Stromal cell of bone marrow (primary cell): Measurements from ENCODE around the gene PNMA1.
A peak's percentile ranks its signal among the peaks of the same experiment; 100 is the strongest.

Experiments
- DNase-seq: peaks from one replicate; pipeline ENCODE4 v3.0.0-alpha.2; 2012; ENCODE audit warnings: low read depth

Gene PNMA1, protein sequence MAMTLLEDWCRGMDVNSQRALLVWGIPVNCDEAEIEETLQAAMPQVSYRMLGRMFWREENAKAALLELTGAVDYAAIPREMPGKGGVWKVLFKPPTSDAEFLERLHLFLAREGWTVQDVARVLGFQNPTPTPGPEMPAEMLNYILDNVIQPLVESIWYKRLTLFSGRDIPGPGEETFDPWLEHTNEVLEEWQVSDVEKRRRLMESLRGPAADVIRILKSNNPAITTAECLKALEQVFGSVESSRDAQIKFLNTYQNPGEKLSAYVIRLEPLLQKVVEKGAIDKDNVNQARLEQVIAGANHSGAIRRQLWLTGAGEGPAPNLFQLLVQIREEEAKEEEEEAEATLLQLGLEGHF

GRCh38 chr14:73713803-73714655, at the start of gene PNMA1:
Gene PNMA1, minus strand, starts transcription at chr14:73714384. Its CDS starts 745 bp downstream, at chr14:73713639.
- DNase-seq, result peak; percentile 69

DNA sequence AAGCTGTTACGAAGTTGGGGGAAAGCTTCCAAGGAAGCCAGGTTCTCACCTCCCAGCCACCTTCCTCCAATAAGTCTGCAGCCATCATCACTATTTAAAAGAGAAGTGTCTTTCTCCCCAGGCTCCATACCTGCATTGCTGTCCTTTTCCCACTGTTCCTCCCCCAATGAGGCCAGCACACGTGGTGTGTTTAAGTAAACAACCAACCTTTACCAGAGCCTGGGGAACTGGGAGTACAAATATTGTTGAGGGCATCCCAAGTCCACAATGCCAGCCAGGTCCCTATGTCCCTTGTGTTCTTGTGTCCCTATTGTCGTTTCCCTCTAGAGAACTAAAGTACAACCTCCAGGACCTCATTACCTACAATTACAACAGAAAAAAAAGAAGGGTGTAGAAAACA, 49.2 kb upstream of the PNMA1 start:
- no peak for DNase-seq

GRCh38 chr14:73762375-73762822, 48.2 kb upstream of the PNMA1 start:
- DNase-seq, result no peak

- DNase-seq, result no peak
These were observed 47.6 kb upstream of the PNMA1 start for GRCh38 chr14:73761618-73762355.

DNA sequence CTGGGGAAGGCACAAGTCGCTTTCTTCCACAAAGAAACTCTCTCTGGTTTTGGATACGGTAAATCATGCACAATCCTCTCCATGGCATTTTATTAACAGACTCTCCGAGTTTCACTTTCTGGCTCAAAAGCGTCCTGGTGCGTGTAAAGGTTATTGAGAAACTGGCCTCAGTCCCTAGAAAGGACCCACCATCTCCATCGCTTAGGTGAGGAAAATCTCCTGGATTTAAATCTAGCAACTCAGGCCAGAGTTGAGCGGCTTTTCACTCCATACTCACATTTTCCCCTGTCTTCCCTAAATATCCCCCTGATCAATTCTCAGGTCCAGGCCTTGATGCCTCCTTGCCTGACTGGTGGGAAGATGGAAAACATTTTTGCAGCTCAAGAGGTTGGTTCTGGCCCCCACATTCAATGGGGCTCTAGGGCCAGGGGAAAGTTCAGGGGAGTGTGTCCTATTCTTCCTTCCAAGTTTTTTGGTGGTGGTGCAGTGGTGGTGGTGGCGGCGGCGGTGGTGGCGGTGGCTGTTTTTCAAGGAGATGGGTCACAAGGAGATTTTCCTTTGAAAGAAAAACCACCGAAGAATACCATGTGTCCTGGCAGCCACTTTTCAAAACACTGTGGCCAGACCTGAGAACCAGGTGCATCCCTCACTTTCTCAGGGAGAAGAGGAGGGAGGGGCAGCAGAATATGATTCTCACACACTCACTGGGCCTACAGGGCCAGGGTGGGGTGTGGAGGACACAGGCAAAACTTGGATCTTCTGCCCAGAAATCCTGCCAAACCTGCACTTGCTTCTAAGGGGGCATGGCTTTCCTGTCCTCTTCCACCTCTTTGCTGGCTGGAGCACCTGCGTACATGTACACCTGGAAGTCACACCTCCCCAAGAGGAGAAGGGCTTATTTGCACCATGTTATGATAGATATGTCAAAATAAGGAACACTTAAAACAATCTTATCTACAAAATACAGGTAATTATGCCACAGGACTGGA, 46.7 kb upstream of the PNMA1 start:
- no peak for DNase-seq

GRCh38 chr14:73759714-73760597, 45.8 kb upstream of the PNMA1 start:
- DNase-seq, result peak; percentile 98

- peak; percentile 55 for DNase-seq
These were observed 45.1 kb upstream of the PNMA1 start for GRCh38 chr14:73759183-73759713.

DNA sequence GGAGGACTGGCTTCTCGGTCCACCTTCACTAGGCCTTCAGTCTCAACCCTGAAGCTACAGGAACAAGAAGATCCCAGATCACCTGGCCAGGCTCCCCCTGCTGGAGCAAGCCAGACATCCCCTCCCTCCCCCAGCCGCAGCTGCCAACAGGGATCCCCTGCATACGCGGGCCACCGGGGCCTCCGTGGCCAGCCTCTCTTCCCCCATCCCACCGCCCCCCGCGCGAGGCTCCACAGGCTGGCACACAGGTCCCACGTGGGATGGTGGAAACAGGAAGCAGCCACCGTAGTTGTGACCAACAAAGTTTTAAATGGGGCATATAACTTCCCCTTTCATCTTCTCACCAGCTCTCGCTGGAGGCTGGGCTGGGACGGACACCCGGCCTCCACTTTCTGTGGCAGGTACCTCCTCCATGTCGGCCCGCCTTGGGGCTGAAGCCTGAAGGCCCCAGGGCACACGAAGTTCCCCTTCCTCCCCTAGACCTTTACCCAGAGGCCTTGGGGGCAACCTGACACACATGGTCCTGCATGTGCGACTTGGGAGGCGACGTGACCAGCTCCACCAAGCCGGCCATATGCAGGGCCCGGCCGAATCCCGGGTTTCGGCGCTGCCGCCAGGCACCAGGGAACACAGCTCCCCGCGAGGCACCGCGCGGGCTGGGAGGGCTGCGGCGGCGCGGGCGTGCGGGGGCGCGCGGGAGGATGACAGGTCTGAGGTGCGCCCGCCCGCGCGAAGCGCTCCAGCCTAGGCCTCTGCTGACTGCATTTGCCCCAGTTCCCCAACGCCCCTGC, 44.4 kb upstream of the PNMA1 start:
- no peak for DNase-seq

- no peak for DNase-seq
These were observed 43.8 kb upstream of the PNMA1 start for GRCh38 chr14:73757876-73758391.

DNA sequence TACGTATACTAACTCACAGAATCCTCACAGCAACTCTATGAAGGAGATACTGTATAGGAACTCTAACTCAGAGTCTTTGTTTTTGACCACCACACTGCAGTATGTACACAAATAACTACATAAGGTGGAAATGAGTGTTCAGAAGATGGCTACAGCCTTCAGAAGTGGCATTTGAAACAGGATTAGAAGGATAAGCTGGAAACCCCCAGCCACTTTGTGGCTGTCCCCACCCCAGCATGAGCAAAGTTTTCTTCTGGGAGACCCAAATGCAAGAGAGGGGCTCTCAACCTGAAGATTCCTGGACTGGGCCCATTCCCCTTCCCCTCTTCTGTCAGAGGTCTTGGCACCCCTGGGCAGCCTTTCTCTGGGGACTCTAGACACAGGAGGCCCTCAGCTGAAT, 43.2 kb upstream of the PNMA1 start:
- DNase-seq, result no peak

- no peak for DNase-seq
These were observed 41.3 kb upstream of the PNMA1 start for GRCh38 chr14:73755434-73756014.

- DNase-seq, result peak; percentile 43
These were observed 40.8 kb upstream of the PNMA1 start for GRCh38 chr14:73754911-73755360.

DNA sequence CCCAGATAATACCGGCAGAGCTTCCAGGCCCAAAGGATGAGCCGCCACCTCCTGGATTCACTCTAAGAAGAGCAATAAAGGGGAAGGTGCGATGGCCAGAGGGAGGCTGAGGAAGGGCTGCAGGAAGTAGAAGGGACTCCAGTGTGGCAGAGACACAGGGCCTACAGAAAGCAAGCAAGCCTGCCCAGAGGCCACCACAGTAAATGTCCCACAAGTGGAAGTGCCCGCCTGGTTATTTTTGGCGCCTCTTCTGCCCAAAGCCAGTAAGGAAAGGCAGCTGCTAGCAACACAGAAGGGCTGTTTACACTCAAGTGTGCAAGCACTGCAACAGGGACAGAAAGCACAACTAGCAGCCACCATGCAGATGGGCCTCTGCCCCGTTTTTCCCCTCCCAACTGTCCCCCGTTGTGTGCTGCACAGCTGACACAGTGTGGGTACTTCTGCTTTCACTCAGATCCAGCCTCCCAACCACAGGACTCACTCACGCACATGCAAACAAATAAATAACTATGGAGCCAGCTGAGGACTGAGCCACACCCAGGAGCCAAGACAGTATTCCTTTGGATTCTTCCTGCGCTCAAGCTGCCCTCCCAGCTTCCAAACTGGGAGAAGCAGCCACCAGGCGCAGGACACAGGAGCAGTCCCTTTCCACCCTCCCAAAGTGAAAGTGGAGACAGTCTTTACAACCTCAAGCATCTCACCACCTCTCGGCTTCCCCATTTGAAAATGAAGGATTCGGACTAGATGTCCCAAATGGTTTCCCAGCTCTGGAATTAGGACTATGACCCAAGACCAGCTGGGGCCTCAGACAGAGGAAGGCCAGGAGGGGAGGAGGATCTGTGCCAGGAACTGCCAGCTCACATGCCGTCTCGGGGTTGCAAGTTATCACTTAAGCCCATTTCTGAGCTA, 40.0 kb upstream of the PNMA1 start:
- DNase-seq, result no peak

DNA sequence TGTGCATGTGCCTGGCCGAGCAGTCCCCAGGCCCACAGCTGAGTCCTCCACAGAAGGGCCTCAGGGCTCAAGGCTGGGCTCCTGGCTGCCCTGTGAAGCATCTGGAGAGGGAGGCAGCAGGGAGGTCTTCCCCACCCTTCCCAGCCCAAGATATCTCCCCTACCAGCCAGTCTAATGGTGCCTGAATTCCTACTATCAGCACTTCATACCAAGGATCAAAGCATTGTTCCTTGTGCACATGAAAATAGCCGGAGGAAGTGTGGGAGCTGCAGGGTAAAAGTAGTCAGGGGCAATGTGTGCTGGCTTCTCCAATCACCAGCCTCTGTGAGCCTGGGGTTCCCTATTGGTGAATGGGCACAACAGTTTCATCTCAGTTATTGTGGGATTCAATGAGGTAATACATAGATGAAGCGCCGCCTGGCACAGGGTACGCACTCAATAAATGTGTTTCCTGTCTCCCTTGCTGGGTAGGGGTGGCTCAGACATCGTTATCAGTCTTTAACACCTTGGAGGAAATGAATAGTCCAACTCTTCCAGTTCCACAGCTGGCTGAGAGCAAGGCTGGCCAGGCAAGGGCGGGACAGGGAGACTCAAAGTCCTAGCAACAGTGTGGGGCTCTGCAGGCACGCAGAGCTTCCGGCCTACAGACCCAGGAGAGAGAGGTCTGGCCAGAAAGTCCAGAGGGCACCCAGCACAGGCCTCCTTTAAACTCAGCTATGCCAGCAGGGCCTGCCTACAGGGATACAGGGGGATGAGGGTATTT, 39.1 kb upstream of the PNMA1 start:
- no peak for DNase-seq

DNA sequence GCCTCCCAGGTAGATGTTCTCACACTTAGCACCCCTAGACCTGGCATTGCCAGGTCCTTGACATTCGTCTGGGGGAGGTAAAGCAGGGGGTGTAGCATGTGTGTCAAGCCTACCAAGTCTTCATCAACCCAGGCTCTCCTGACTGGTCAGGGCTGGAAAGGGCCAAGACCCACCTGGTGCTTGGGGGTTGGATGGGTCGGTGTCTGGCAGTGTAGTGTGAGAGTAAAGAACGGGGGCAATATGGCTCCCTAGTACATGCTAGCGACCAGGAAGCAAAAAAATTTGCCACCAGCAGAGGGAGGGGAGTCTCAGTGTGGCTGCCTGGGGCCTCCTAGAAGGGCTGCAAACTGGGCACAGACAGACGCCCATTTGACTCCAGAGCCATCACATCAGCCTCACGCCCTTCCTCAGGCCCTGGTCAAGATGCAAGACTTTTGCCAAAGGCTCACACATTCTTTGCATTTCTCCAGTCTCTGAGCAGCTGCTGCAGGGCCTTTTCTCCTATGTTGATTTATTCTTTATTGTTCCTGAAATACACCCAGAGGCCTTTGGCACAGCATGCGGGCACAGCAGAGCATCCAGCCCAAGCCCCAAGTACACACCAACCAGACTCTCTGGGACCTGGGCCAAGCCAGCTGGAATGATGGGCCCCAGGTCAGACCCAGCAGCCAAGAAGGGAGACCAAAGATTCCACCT, 38.3 kb upstream of the PNMA1 start:
- DNase-seq, result no peak

GRCh38 chr14:73751157-73751691, 37.0 kb upstream of the PNMA1 start:
- DNase-seq, result no peak
